K562 (cell line): Measurements from ENCODE around the gene URI1. TPM values are rescaled to one million over a fixed set of nuclear protein-coding genes. Genes with fewer than 3 reads are reported as not detected.

ENCODE experiments used
- ATAC-seq: fragments of 200-7000 bp; cut with Tn5 transposase; 3 replicates; pipeline ENCODE4 v1.9.1; 2020; ENCODE audit warnings: moderate library complexity
- BruUV-seq: library from RNA; stranded (reverse); fragments of 400-500 nt; replicated peaks from 2 replicates; lab custom pipeline; 2021; lab: Mats Ljungman, UMichigan
- CTCF ChIA-PET: fragments of 300-600 bp; formaldehyde crosslinking; extraction: SDS; loops from one replicate; lab custom pipeline; 2021; ENCODE audit warnings: low intra/inter-chr PET ratio; lab: Yijun Ruan, JAX
- POLR2A ChIA-PET: fragments of 300-600, 350-650 bp; sonication (Branson Sonifier 250); formaldehyde crosslinking; extraction: SDS; loops from one replicate; lab custom pipeline; 2021; ENCODE audit warnings: antibody characterized with exemption, inconsistent platforms; lab: Yijun Ruan, JAX
- DNase-seq, 4 experiments: peaks; one replicate each; pipeline versions ENCODE4 v3.0.0 to v3.0.0-alpha.2; 2011 to 2018; ENCODE audit warnings: low spot score in 3 of 4, mixed read lengths in 3 of 4; ENCODE audit errors: extremely low read depth in 1 of 4
- FAIRE-seq: peaks from 2 replicates; lab custom pipeline; 2011; peaks lifted over from hg19 to GRCh38; lab: Jason Lieb, UNC
- H2AFZ ChIP-seq: 2 replicates; pipeline ENCODE4 v1.6.0; 2011; ENCODE audit warnings: low read depth, low read length, control low read depth, inconsistent platforms
- H3K27ac ChIP-seq: fragments of 200-600 bp; 3 replicates; pipeline ENCODE4 v1.8.0; 2011; ENCODE audit warnings: low read depth, mild to moderate bottlenecking, control low read depth, inconsistent platforms, low read length, moderate library complexity, mixed read lengths; ENCODE audit errors: extremely low read depth
- H3K27me3 ChIP-seq, 2 experiments: fragments of 300-600 bp in 1 of 2; 2 replicates in 1 of 2; 3 replicates in 1 of 2; pipeline versions ENCODE4 v1.6.0 to v1.8.0; 2011; ENCODE audit warnings: inconsistent platforms in 2 of 2, low read length in 2 of 2, mild to moderate bottlenecking in 1 of 2, mixed read lengths in 1 of 2, moderate library complexity in 1 of 2; ENCODE audit not compliant: control insufficient read depth in 2 of 2, insufficient read depth in 2 of 2
- H3K36me3 ChIP-seq: fragments of 300-600 bp; 3 replicates; pipeline ENCODE4 v1.8.0; 2011; ENCODE audit warnings: mild to moderate bottlenecking, low read length, inconsistent platforms; ENCODE audit not compliant: control insufficient read depth, insufficient read depth
- H3K4me1 ChIP-seq, 2 experiments: fragments of 200-600 bp in 1 of 2; replicated peaks in 1 of 2; 2 replicates in 1 of 2; 3 replicates in 1 of 2; pipeline versions ENCODE4 v1.5.1 to v1.8.0; 2011; ENCODE audit warnings: inconsistent platforms in 2 of 2, low read length in 2 of 2, mild to moderate bottlenecking in 1 of 2, mixed read lengths in 1 of 2, moderate library complexity in 1 of 2; ENCODE audit not compliant: control insufficient read depth in 2 of 2, insufficient read depth in 2 of 2
- H3K4me2 ChIP-seq: 2 replicates; pipeline ENCODE4 v1.6.1; 2011; ENCODE audit warnings: low read length, control low read depth, inconsistent platforms, mixed read lengths; ENCODE audit not compliant: insufficient read depth
- H3K4me3 ChIP-seq: fragments of 200-600 bp; sonication (generic), shearing (Covaris generic); 2 replicates; pipeline ENCODE4 v1.5.1; 2016; ENCODE audit warnings: control low read depth, inconsistent platforms
- H3K79me2 ChIP-seq: fragments of 200-600 bp; 3 replicates; pipeline ENCODE4 v1.8.0; 2011; ENCODE audit warnings: low read length, inconsistent platforms; ENCODE audit not compliant: control insufficient read depth, insufficient read depth
- H3K9ac ChIP-seq, 2 experiments: 2 replicates each; pipeline versions ENCODE4 v1.6.0 to v1.6.1; 2011; ENCODE audit warnings: low read depth in 2 of 2, low read length in 2 of 2, control low read depth in 1 of 2, inconsistent platforms in 1 of 2, mild to moderate bottlenecking in 1 of 2, mixed read lengths in 1 of 2; ENCODE audit not compliant: insufficient read depth in 1 of 2
- H3K9me1 ChIP-seq: one replicate; pipeline ENCODE4 v1.6.0; 2011; ENCODE audit warnings: inconsistent platforms, mild to moderate bottlenecking, low read length, moderate library complexity; ENCODE audit not compliant: control insufficient read depth, insufficient read depth
- H3K9me3 ChIP-seq: replicated peaks from 2 replicates; pipeline ENCODE4 v1.5.1; 2011; ENCODE audit warnings: low read depth, low read length, inconsistent platforms; ENCODE audit not compliant: control insufficient read depth, insufficient read depth
- H4K20me1 ChIP-seq: replicated peaks from 2 replicates; pipeline ENCODE4 v1.6.1; 2011; ENCODE audit warnings: low read length, inconsistent platforms, mixed read lengths; ENCODE audit not compliant: control insufficient read depth, insufficient read depth
- CBX1 ChIP-seq: sonication (generic); IDR thresholded peaks from 2 replicates; pipeline ENCODE4 v1.6.1; 2016; ENCODE audit warnings: antibody characterized with exemption, low read depth, mild to moderate bottlenecking
- CTBP1 ChIP-seq: fragments of 450-650 bp; IDR thresholded peaks from 2 replicates; pipeline ENCODE4 v1.6.1; 2016; ENCODE audit warnings: borderline replicate concordance
- EGR1 ChIP-seq: fragments of 450-650 bp; conservative IDR thresholded peaks from 2 replicates; pipeline ENCODE4 v1.6.1; 2017; ENCODE audit warnings: mild to moderate bottlenecking
- SMAD2 ChIP-seq: fragments of 150-350 bp; IDR thresholded peaks from 2 replicates; pipeline ENCODE4 v1.6.1; 2014; ENCODE audit warnings: low read depth, mild to moderate bottlenecking, low read length
- ZNF133 ChIP-seq: fragments of 250-450 bp; sonication (Bioruptor Pico); IDR thresholded peaks from 2 replicates; pipeline ENCODE4 v1.4.0; 2020; ENCODE audit warnings: mild to moderate bottlenecking
- WGBS: fragments of 100-300 bp; shearing (Covaris generic); methylation state at CpG from one replicate; pipeline ENCODE4 v1.1.6; 2016; ENCODE audit warnings: low coverage, mixed read lengths; ENCODE audit not compliant: insufficient coverage; ENCODE audit errors: missing lambda C conversion rate; 5-methylcytosine and 5-hydroxymethylcytosine counted together
- in situ Hi-C: fragments of 300-500 bp; cut with MboI; formaldehyde crosslinking; loops from 4 replicates; pipeline ENCODE4 v1.15.0; 2018; ENCODE audit warnings: inconsistent platforms, mixed read lengths
- intact Hi-C: fragments of 100-400 bp; cut with micrococcal nuclease; formaldehyde crosslinking; loops from 2 replicates; pipeline ENCODE4 v1.14.2; 2022
- polyA plus RNA-seq, 8 experiments: library from polyadenylated mRNA; depleted of rRNA in 4 of 8; stranded (reverse) in 5 of 8; unstranded in 3 of 8; fragments of >200 nt; fragmentation: Nextera tagmentation in 2 of 8; fragmentation: Illumina TruSeq in 1 of 8; extraction: Ambion mirVana in 2 of 8; extraction: Trizol in 1 of 8; gene quantifications; 2 replicates each; pipeline versions ENCODE4 v1.2.1 to v1.2.3, GENCODE V29; 2011 to 2014; ENCODE audit warnings: inconsistent platforms in 1 of 8, missing spikeins in 1 of 8
- total RNA-seq, 7 experiments: library from RNA; depleted of rRNA in 6 of 7; stranded (reverse); fragments of >200 nt in 6 of 7; fragmentation: Illumina TruSeq in 2 of 7; extraction: Trizol in 2 of 7; gene quantifications; 2 replicates each; pipeline versions ENCODE4 v1.2.1 to v1.2.3, GENCODE V29; 2011 to 2021; ENCODE audit warnings: low replicate concordance in 1 of 7

Gene URI1
- total and polyA plus RNA-seq, 9 of the 15 experiments (the other 6 are each of a cell fraction or from before 2014, with no cell fraction given) = 16.9 to 87.4 (median 63.9) TPM

DNA sequence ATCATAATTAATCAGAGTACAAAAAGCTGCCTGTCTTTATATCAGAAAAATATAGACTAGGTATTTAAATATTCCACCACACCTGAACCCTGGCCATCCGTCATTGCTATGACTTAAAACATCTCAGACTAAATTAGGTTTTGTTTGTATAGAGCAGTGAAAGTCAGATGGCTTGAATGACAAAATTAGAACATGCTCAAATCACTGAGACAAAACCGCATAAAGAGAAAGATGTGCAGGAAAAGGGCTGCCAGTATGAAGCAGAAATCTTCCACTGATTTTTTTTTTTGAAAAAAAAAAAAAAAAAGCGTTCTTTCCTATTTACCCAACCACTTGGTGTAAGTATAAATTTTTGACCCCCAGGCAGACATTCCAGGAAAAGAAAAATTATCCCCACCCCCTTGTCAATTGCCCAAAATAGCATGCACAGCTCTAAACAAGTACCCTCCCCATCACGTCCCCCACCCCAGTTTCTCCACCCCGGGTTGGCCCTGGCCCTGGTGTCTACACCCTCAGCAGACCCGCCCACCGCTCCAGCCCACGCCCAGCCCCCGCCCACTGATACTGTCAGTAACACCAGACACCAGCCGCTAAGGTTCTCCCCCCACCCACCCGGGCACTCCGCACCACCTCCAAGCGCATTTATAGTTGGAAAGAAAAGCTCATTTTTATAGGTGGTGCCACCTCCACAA, 118.6 kb downstream of the URI1 start:
- no peaks in the 10 kb centered on the region for H4K20me1 ChIP-seq
- peak; percentile 86 for ATAC-seq
- H3K9me3 ChIP-seq = no peaks in the 10 kb centered on the region
- no peak for TF ChIP-seq CBX1
- TF ChIP-seq EGR1 = 0 out of 2 replicates have a peak, but pooled peaks have one; percentile 13
- TF ChIP-seq, all 486 proteins: peak for 1
- no TSS peak for BruUV-seq
- DNase-seq (peak; percentile 44 to 65 (median 64)), FAIRE-seq (no peak)
- Histone ChIP-seq H3K27me3 (peaks cover 20 to 49% of the 10 kb centered on the region in 2 experiments; a peak in 4 of 5 replicates), H3K36me3 (no peaks in the 10 kb centered on the region), H3K4me1 (peaks cover 0 to 7% of the 10 kb centered on the region in 2 experiments; a peak in 2 of 5 replicates), H3K4me2 (no peak overlapping the region), H3K9ac (no peak overlapping the region), H3K27ac (no peak overlapping the region), H2AFZ (no peak overlapping the region), H3K9me1 (no peaks in the 10 kb centered on the region), H3K79me2 (no peaks in the 10 kb centered on the region), H3K4me3 (no peak overlapping the region)
- WGBS = 3% methylated on average over 8 of the region's 13 CpGs
- in situ Hi-C loops (no loop called here), intact Hi-C loops (no loop called here)
- ChIA-PET POLR2A (interaction anchor here (1.4 kb wide), 1 partner anchor 10 kb away, joined by 3 read pairs; no protein-coding TSS in a partner anchor), CTCF (no interaction called here)

- WGBS = 1% methylated on average over 26 of the region's 26 CpGs
- Histone ChIP-seq H3K27me3 (peaks cover 20 to 53% of the 10 kb centered on the region in 2 experiments; a peak in 4 of 5 replicates), H3K4me3 (no peak overlapping the region), H3K4me2 (no peak overlapping the region), H3K9me3 (no peaks in the 10 kb centered on the region), H3K27ac (no peak overlapping the region), H3K9ac (no peak overlapping the region), H2AFZ (no peak overlapping the region), H3K4me1 (peaks cover 0 to 7% of the 10 kb centered on the region in 2 experiments; a peak in 2 of 5 replicates), H3K9me1 (no peaks in the 10 kb centered on the region), H4K20me1 (0 out of 2 replicates have a peak, but pooled peaks cover 7% of the 10 kb centered on the region), H3K79me2 (no peaks in the 10 kb centered on the region), H3K36me3 (no peaks in the 10 kb centered on the region)
- CTCF ChIA-PET = no interaction called here
- ATAC-seq (no peak), FAIRE-seq (no peak), DNase-seq (no peak)
- TF ChIP-seq ZNF133 (no peak), CTBP1 (no peak), SMAD2 (no peak)
- BruUV-seq = no TSS peak
- POLR2A ChIA-PET = no interaction called here
- intact Hi-C loops (no loop called here), in situ Hi-C loops (no loop called here)
Measured at GRCh38 chr19:30061223-30062064, 119.4 kb downstream of the URI1 start.
